HG03095 (cell line): ENCODE measurements around the gene KIAA1217.

ENCODE experiments used
- ATAC-seq: cut with Tn5 transposase; IDR thresholded peaks from one replicate; pipeline ENCODE4 v1.9.1; 2021; ENCODE audit warnings: moderate library complexity; ENCODE audit not compliant: unreplicated experiment

Gene KIAA1217

GRCh38 chr10:24358022-24358421, 149.1 kb downstream of the KIAA1217 start:
- no peak for ATAC-seq

GRCh38 chr10:24360282-24361127, 151.6 kb downstream of the KIAA1217 start:
- ATAC-seq, result peak; percentile 73

- no peak for ATAC-seq
Measured at GRCh38 chr10:24363070-24363469, 154.1 kb downstream of the KIAA1217 start.

GRCh38 chr10:24367688-24368087, 158.8 kb downstream of the KIAA1217 start:
- no peak for ATAC-seq

GRCh38 chr10:24370877-24371276, 161.9 kb downstream of the KIAA1217 start:
- ATAC-seq, result no peak

- no peak for ATAC-seq
Measured at GRCh38 chr10:24371396-24371795, 162.5 kb downstream of the KIAA1217 start.

- ATAC-seq, result no peak
Measured at GRCh38 chr10:24374134-24374915, 165.4 kb downstream of the KIAA1217 start.

- ATAC-seq, result no peak
Measured at GRCh38 chr10:24375510-24375909, 166.6 kb downstream of the KIAA1217 start.

- no peak for ATAC-seq
Measured at GRCh38 chr10:24376731-24377130, 167.8 kb downstream of the KIAA1217 start.

- no peak for ATAC-seq
Measured at GRCh38 chr10:24378126-24378920, 169.4 kb downstream of the KIAA1217 start.

- no peak for ATAC-seq
Measured at GRCh38 chr10:24381235-24382010, 172.5 kb downstream of the KIAA1217 start.

GRCh38 chr10:24382045-24382444, 173.1 kb downstream of the KIAA1217 start:
- ATAC-seq, result no peak

- peak; percentile 24 for ATAC-seq
Measured at GRCh38 chr10:24382596-24382978, 173.6 kb downstream of the KIAA1217 start.

- peak; percentile 64 for ATAC-seq
Measured at GRCh38 chr10:24382979-24383663, 174.2 kb downstream of the KIAA1217 start.

- ATAC-seq, result peak; percentile 81
Measured at GRCh38 chr10:24383681-24384106, 174.8 kb downstream of the KIAA1217 start.

- no peak for ATAC-seq
Measured at GRCh38 chr10:24384954-24385353, 176.0 kb downstream of the KIAA1217 start.

GRCh38 chr10:24385776-24386175, 176.8 kb downstream of the KIAA1217 start:
- ATAC-seq, result no peak

- no peak for ATAC-seq
Measured at GRCh38 chr10:24390146-24390700, 181.3 kb downstream of the KIAA1217 start.

GRCh38 chr10:24390746-24391145, 181.8 kb downstream of the KIAA1217 start:
- no peak for ATAC-seq

- ATAC-seq, result no peak
Measured at GRCh38 chr10:24393201-24393600, 184.3 kb downstream of the KIAA1217 start.
